Activated CD4-positive, alpha-beta T cell treated with anti-CD3 and anti-CD28 coated beads, Interleukin-2, amount 10 ng/mL, durations not matched to agents 24 days and 14 days (primary cell): ENCODE results near the gene PPM1F. TPM values are rescaled to one million over a fixed set of nuclear protein-coding genes. Genes with fewer than 3 reads are reported as not detected.

ENCODE experiments used
- DNase-seq: peaks from one replicate; pipeline ENCODE4 v3.0.0; 2022
- H3K27ac Mint-ChIP-seq: one replicate; pipeline ENCODE4 v1.8.0; 2022; ENCODE audit warnings: mild to moderate bottlenecking, mixed read lengths
- H3K27me3 Mint-ChIP-seq: one replicate; pipeline ENCODE4 v1.8.0; 2022; ENCODE audit warnings: mixed read lengths
- H3K36me3 Mint-ChIP-seq: one replicate; pipeline ENCODE4 v1.8.0; 2022; ENCODE audit warnings: low read depth, mild to moderate bottlenecking, mixed read lengths
- H3K4me1 Mint-ChIP-seq: one replicate; pipeline ENCODE4 v1.8.0; 2021; ENCODE audit warnings: mixed read lengths
- H3K4me3 Mint-ChIP-seq: one replicate; pipeline ENCODE4 v1.8.0; 2022; ENCODE audit warnings: mild to moderate bottlenecking, moderate library complexity, mixed read lengths
- H3K9me3 Mint-ChIP-seq: one replicate; pipeline ENCODE4 v1.8.0; 2021; ENCODE audit warnings: mixed read lengths
- intact Hi-C: fragments of 100-400 bp; cut with micrococcal nuclease; formaldehyde crosslinking; loops from one replicate; pipeline ENCODE4 v1.15.1; 2023
- total RNA-seq: library from RNA; stranded (reverse); gene quantifications from 2 replicates; pipeline ENCODE4 v1.2.3, GENCODE V29; 2022

PPM1F gene
- total RNA-seq, 1 donor from 2014 or later = 40.1 TPM

GRCh38 chr22:21970037-21970799 lies 17.6 kb upstream of the PPM1F start:
- no peaks in the 10 kb centered on the region for H3K27me3 Mint-ChIP-seq
- peaks cover 52% of the 10 kb centered on the region for H3K36me3 Mint-ChIP-seq
- H3K9me3 Mint-ChIP-seq = no peaks in the 10 kb centered on the region
- no peak overlapping the region for H3K27ac Mint-ChIP-seq
- H3K4me3 Mint-ChIP-seq = no peak overlapping the region
- intact Hi-C loops = no loop called here
- no peak for DNase-seq
- H3K4me1 Mint-ChIP-seq = no peaks in the 10 kb centered on the region

- no peak overlapping the region for H3K27ac Mint-ChIP-seq
- intact Hi-C loops = no loop called here
- no peaks in the 10 kb centered on the region for H3K9me3 Mint-ChIP-seq
- no peaks in the 10 kb centered on the region for H3K4me1 Mint-ChIP-seq
- H3K27me3 Mint-ChIP-seq = no peaks in the 10 kb centered on the region
- peaks cover 48% of the 10 kb centered on the region for H3K36me3 Mint-ChIP-seq
- no peak overlapping the region for H3K4me3 Mint-ChIP-seq
- no peak for DNase-seq
These were observed 15.9 kb upstream of the PPM1F start for GRCh38 chr22:21968452-21969129.

- Mint-ChIP-seq H3K9me3 (no peaks in the 10 kb centered on the region), H3K27ac (no peak overlapping the region), H3K4me1 (no peaks in the 10 kb centered on the region), H3K27me3 (no peaks in the 10 kb centered on the region), H3K4me3 (no peak overlapping the region), H3K36me3 (peaks cover 46% of the 10 kb centered on the region)
- DNase-seq = no peak
- intact Hi-C loops = no loop called here
These were observed 15.1 kb upstream of the PPM1F start for GRCh38 chr22:21967693-21968271.

- no peak for DNase-seq
These were observed 14.2 kb upstream of the PPM1F start for GRCh38 chr22:21966643-21967516.

GRCh38 chr22:21965762-21966288 lies 13.2 kb upstream of the PPM1F start:
- Mint-ChIP-seq H3K36me3 (peaks cover 39% of the 10 kb centered on the region), H3K4me3 (no peak overlapping the region), H3K27ac (no peak overlapping the region), H3K4me1 (no peaks in the 10 kb centered on the region), H3K27me3 (no peaks in the 10 kb centered on the region), H3K9me3 (no peaks in the 10 kb centered on the region)
- DNase-seq = no peak
- intact Hi-C loops = no loop called here

More at GRCh38 chr22:21966643-21967516, 14.2 kb upstream of the PPM1F start:
- Mint-ChIP-seq H3K4me3 (no peak overlapping the region), H3K27me3 (no peaks in the 10 kb centered on the region), H3K27ac (no peak overlapping the region), H3K4me1 (no peaks in the 10 kb centered on the region), H3K9me3 (no peaks in the 10 kb centered on the region), H3K36me3 (peaks cover 45% of the 10 kb centered on the region)
- intact Hi-C loops = no loop called here

GRCh38 chr22:21964918-21965484 lies 12.4 kb upstream of the PPM1F start:
- Mint-ChIP-seq H3K27ac (no peak overlapping the region), H3K4me3 (no peak overlapping the region), H3K27me3 (no peaks in the 10 kb centered on the region), H3K4me1 (no peaks in the 10 kb centered on the region), H3K9me3 (no peaks in the 10 kb centered on the region), H3K36me3 (peaks cover 33% of the 10 kb centered on the region)
- DNase-seq = no peak
- intact Hi-C loops = no loop called here

- intact Hi-C loops = no loop called here
- H3K27ac Mint-ChIP-seq = no peak overlapping the region
- H3K4me1 Mint-ChIP-seq = no peaks in the 10 kb centered on the region
- no peaks in the 10 kb centered on the region for H3K27me3 Mint-ChIP-seq
- no peak overlapping the region for H3K4me3 Mint-ChIP-seq
- peaks cover 32% of the 10 kb centered on the region for H3K36me3 Mint-ChIP-seq
- DNase-seq = no peak
- H3K9me3 Mint-ChIP-seq = no peaks in the 10 kb centered on the region
These were observed 11.6 kb upstream of the PPM1F start for GRCh38 chr22:21964234-21964633.

- Mint-ChIP-seq H3K9me3 (no peaks in the 10 kb centered on the region), H3K36me3 (peaks cover 32% of the 10 kb centered on the region), H3K4me1 (no peaks in the 10 kb centered on the region), H3K27me3 (no peaks in the 10 kb centered on the region), H3K4me3 (no peak overlapping the region), H3K27ac (no peak overlapping the region)
- no peak for DNase-seq
- intact Hi-C loops = no loop called here
These were observed 11.2 kb upstream of the PPM1F start for GRCh38 chr22:21963790-21964211.

- peaks cover 27% of the 10 kb centered on the region for H3K36me3 Mint-ChIP-seq
- no peaks in the 10 kb centered on the region for H3K4me1 Mint-ChIP-seq
- H3K27ac Mint-ChIP-seq = no peak overlapping the region
- no peak overlapping the region for H3K4me3 Mint-ChIP-seq
- no peaks in the 10 kb centered on the region for H3K9me3 Mint-ChIP-seq
- no peaks in the 10 kb centered on the region for H3K27me3 Mint-ChIP-seq
- intact Hi-C loops = no loop called here
- no peak for DNase-seq
These were observed 10.6 kb upstream of the PPM1F start for GRCh38 chr22:21963286-21963685.

GRCh38 chr22:21962655-21962949 lies 10.0 kb upstream of the PPM1F start:
- Mint-ChIP-seq H3K4me1 (no peaks in the 10 kb centered on the region), H3K36me3 (peaks cover 25% of the 10 kb centered on the region), H3K4me3 (no peak overlapping the region), H3K27me3 (no peaks in the 10 kb centered on the region), H3K9me3 (no peaks in the 10 kb centered on the region), H3K27ac (no peak overlapping the region)
- no peak for DNase-seq
- intact Hi-C loops = no loop called here

- no peak for DNase-seq
- Mint-ChIP-seq H3K9me3 (no peaks in the 10 kb centered on the region), H3K36me3 (peaks cover 20% of the 10 kb centered on the region), H3K4me1 (no peaks in the 10 kb centered on the region), H3K27me3 (no peaks in the 10 kb centered on the region), H3K4me3 (no peak overlapping the region), H3K27ac (no peak overlapping the region)
- intact Hi-C loops = no loop called here
These were observed 9.4 kb upstream of the PPM1F start for GRCh38 chr22:21961886-21962654.

GRCh38 chr22:21961127-21961867 lies 8.6 kb upstream of the PPM1F start:
- peaks cover 17% of the 10 kb centered on the region for H3K36me3 Mint-ChIP-seq
- no peaks in the 10 kb centered on the region for H3K4me1 Mint-ChIP-seq
- no peak overlapping the region for H3K4me3 Mint-ChIP-seq
- no peaks in the 10 kb centered on the region for H3K27me3 Mint-ChIP-seq
- no peak for DNase-seq
- no peaks in the 10 kb centered on the region for H3K9me3 Mint-ChIP-seq
- H3K27ac Mint-ChIP-seq = no peak overlapping the region
- intact Hi-C loops = no loop called here
